Tibial artery (tissue), 4 donors: ENCODE measurements around the gene LZIC.

ENCODE experiments used
- DNase-seq, 2 donors: peaks; one replicate each; pipeline ENCODE4 v3.0.0-alpha.2; 2019
- H3K27ac ChIP-seq, 2 donors: fragments of 200-600 bp; sonication (generic) in 1 of 2; 1 replicate in 1 of 2; 2 replicates in 1 of 2; pipeline ENCODE4 v1.5.1; 2018 to 2019; ENCODE audit warnings: mild to moderate bottlenecking in 1 of 2
- H3K27me3 ChIP-seq, 2 donors: fragments of 200-600 bp; sonication (generic) in 1 of 2; one replicate each; pipeline versions ENCODE4 v1.5.1 to v1.6.0; 2016 to 2019
- H3K36me3 ChIP-seq, 3 donors: fragments of 200-600 bp; sonication (generic) in 2 of 3; one replicate each; pipeline ENCODE4 v1.5.1; 2016 to 2019; ENCODE audit warnings: mild to moderate bottlenecking in 2 of 3
- H3K4me1 ChIP-seq, 4 donors: fragments of 200-600 bp; sonication (generic) in 2 of 4; 1 replicate in 3 of 4; 2 replicates in 1 of 4; pipeline ENCODE4 v1.5.1; 2016 to 2019
- H3K4me3 ChIP-seq, 2 donors: fragments of 200-600 bp; sonication (generic) in 1 of 2; 1 replicate in 1 of 2; 2 replicates in 1 of 2; pipeline ENCODE4 v1.5.1; 2018 to 2019; ENCODE audit warnings: mild to moderate bottlenecking in 2 of 2
- H3K9me3 ChIP-seq, 3 donors: fragments of 200-600 bp; sonication (generic) in 1 of 3; one replicate each; pipeline ENCODE4 v1.5.1; 2016 to 2019
- intact Hi-C: fragments of 100-400 bp; cut with DNase I; formaldehyde crosslinking; loops from one replicate; pipeline ENCODE4 v1.15.0; 2023; ENCODE audit warnings: low total_unique reads
- TF ChIP-seq, protein P1 (sequence below), 2 experiments: fragments of 200-600 bp in 1 of 2; fragments of 450-650 bp in 1 of 2; IDR thresholded peaks; one replicate each; pipeline ENCODE4 v1.5.1; 2017 to 2019; ENCODE audit warnings: antibody characterized with exemption in 2 of 2, mild to moderate bottlenecking in 1 of 2, moderate library complexity in 1 of 2

Gene LZIC

DNA sequence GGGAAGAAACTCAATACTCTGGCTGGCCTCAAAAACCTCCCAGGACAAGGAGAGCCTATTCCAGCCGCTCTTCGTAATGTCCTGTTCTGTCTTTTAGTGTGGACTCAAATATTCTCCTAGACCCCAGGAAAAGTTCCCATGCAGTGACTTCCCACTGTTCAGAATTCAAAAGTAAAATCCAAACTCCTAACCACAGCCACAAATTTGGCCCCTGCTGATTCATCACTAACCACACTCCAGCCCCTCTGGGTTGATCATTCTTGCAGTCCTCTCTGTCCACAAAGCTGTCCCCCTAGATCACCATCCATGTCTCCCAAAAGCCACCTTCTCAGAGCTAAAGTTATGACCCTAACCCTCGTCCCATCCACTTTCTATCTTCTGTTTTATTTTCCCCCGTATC lies 38.2 kb downstream of the LZIC start:
- no peaks in the 10 kb centered on the region for H3K27me3 ChIP-seq
- no peak overlapping the region for H3K4me3 ChIP-seq
- TF ChIP-seq, protein P1, sequence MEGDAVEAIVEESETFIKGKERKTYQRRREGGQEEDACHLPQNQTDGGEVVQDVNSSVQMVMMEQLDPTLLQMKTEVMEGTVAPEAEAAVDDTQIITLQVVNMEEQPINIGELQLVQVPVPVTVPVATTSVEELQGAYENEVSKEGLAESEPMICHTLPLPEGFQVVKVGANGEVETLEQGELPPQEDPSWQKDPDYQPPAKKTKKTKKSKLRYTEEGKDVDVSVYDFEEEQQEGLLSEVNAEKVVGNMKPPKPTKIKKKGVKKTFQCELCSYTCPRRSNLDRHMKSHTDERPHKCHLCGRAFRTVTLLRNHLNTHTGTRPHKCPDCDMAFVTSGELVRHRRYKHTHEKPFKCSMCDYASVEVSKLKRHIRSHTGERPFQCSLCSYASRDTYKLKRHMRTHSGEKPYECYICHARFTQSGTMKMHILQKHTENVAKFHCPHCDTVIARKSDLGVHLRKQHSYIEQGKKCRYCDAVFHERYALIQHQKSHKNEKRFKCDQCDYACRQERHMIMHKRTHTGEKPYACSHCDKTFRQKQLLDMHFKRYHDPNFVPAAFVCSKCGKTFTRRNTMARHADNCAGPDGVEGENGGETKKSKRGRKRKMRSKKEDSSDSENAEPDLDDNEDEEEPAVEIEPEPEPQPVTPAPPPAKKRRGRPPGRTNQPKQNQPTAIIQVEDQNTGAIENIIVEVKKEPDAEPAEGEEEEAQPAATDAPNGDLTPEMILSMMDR (IDR thresholded peaks at IDR 0.05) = no peak
- peaks cover 4 to 46% (median 28%) of the 10 kb centered on the region in 4 donors for H3K4me1 ChIP-seq
- no peaks in the 10 kb centered on the region for H3K9me3 ChIP-seq
- H3K36me3 ChIP-seq = no peaks in the 10 kb centered on the region
- H3K27ac ChIP-seq = no peak overlapping the region
- no peak for DNase-seq
- intact Hi-C loops = no loop called here

DNA sequence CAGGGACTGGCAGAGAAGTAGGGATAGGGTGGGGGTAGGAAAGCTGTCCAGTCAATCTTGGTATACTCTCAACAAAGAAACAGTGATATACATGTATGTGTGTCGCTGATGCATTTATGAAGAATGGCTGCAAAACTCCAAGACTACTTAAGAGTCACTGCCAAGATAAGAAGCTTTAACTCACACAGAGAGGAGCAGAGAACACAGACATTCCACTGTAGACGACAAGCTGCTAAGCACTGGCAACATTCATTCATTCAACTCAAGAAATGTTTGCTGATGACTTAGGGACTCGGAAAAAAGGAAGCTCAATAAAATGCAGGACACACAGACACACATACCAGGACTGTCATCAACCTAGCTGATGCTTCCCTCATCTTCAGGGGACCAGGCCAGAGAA lies 38.6 kb downstream of the LZIC start:
- TF ChIP-seq, protein P1 (IDR thresholded peaks at IDR 0.05) = no peak
- Histone ChIP-seq H3K4me1 (peaks cover 4 to 49% (median 28%) of the 10 kb centered on the region in 4 donors), H3K27ac (no peak overlapping the region), H3K36me3 (no peaks in the 10 kb centered on the region), H3K9me3 (no peaks in the 10 kb centered on the region), H3K27me3 (no peaks in the 10 kb centered on the region), H3K4me3 (no peak overlapping the region)
- intact Hi-C loops = no loop called here
- DNase-seq = no peak

DNA sequence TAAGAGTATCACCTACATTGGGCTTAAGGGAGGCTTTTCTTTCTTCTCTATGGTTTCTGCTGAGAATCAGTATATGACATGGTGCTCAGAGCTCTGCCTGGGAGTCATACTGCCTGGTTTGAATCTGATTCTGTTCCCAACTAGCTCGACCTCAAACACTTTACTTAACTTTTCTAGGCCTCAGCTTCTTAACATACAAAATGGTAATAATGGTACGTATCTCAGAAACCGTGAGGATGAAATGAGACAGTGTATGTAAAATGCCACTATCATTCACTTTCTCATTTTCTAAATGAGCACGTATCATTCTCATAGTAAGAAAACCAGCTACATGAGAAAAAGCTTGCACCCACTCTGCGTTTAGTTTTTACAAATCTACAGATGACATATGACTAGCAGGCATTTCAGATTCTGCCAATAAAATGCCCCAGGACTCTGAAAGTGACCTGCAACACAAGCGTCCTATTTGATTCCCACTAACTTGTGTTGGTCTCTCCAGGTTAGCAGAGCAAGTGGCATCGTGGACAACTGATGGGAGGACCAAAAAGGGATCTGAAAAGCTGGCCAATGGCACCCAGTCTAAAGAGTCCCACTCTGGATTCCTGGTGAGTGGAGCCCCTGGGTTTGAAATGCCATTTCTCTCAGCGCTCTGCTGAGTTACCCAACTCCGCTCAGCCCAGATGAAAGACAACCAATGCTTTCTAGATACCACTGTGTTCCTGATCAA lies 39.2 kb downstream of the LZIC start:
- no peaks in the 10 kb centered on the region for H3K27me3 ChIP-seq
- H3K4me3 ChIP-seq = no peak overlapping the region
- intact Hi-C loops = no loop called here
- H3K9me3 ChIP-seq = no peaks in the 10 kb centered on the region
- H3K4me1 ChIP-seq = peaks cover 2 to 43% (median 21%) of the 10 kb centered on the region in 4 donors
- no peak overlapping the region for H3K27ac ChIP-seq
- no peak for DNase-seq
- TF ChIP-seq, protein P1 (IDR thresholded peaks at IDR 0.05) = no peak
- no peaks in the 10 kb centered on the region for H3K36me3 ChIP-seq

DNA sequence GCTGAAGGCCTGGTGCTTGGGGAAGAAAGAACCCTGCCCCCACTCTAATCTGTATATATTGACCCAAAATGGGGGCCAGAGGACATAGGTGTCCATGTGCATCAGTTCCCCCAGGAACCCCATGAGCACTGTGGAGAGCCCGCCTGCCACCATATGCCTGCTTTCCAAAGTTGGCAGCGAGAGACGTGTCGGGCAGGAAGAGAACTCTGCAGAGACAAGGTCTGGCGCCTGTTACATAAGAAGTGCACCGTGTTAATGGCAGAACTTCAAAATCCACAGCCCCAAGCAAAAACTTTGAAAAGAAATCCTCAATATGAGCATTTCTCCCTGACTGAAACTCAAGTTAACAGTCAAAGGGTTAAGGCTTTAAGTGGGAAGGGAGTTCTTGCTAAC lies 41.1 kb downstream of the LZIC start:
- H3K4me1 ChIP-seq = peaks cover 0 to 28% (median 18%) of the 10 kb centered on the region in 4 donors
- DNase-seq = no peak
- no peaks in the 10 kb centered on the region for H3K9me3 ChIP-seq
- intact Hi-C loops = no loop called here
- peak overlapping the region in 1 of 2 donors; percentile 69 for H3K27ac ChIP-seq
- H3K4me3 ChIP-seq = no peak overlapping the region
- H3K27me3 ChIP-seq = no peaks in the 10 kb centered on the region
- TF ChIP-seq, protein P1 (IDR thresholded peaks at IDR 0.05) = no peak
- H3K36me3 ChIP-seq = no peaks in the 10 kb centered on the region

DNA sequence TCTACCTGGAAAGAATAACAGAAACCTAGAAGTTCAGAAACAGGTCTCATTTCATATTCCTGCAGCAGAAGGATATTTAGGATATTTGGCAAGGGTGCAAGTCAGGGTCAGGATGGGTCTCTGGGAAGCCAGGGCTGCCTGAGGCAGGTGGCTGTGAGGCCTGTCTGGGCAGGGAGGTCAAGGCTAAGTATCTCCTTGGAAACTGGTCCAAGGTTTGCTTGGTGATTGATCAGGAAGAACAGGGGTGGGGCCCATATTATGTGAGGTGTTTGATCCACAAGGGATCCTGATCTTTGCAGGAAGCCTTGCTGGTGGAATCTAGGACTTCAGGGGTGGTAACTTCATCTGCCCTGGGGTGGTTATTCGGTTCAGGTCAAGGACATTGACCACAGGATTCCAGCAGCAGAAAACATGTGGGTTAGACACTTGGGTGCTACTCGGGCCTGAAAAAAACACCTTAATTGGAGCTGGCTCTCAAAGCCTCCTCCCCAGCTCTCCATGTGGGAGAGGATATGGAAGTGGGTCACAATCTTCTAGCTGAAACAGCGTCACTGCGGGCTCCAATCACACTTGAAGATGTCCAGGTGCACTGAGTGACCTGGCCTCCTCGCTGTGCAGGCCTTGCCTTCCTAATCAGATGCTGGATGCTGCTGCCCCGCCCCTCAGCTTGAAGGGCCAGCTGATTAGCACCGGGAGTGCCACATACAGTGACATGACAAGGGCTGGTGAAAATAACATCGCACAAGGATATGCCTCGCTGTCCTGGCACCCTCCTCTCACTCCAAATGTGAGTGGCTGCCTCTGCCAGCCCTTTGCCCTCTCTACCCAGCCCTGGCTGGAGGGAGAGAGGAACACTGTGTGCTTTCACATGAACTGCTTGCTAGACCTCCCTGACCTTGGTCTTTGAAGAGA lies 41.8 kb downstream of the LZIC start:
- TF ChIP-seq, protein P1 (IDR thresholded peaks at IDR 0.05) = no peak
- Histone ChIP-seq H3K9me3 (no peaks in the 10 kb centered on the region), H3K27me3 (no peaks in the 10 kb centered on the region), H3K27ac (peak overlapping the region; percentile 65 to 69), H3K4me1 (peaks cover 0 to 28% (median 18%) of the 10 kb centered on the region in 4 donors), H3K4me3 (no peak overlapping the region), H3K36me3 (no peaks in the 10 kb centered on the region)
- no peak for DNase-seq
- intact Hi-C loops = no loop called here
